Endothelial cell of umbilical vein (primary cell): ENCODE results near the gene PDX1. TPM values are rescaled to one million over a fixed set of nuclear protein-coding genes. Genes with fewer than 3 reads are reported as not detected.

Experiments used
- BruUV-seq: library from RNA; stranded (reverse); fragments of 400-500 nt; replicated peaks from 2 replicates; lab custom pipeline; 2021; lab: Mats Ljungman, UMichigan
- CTCF ChIA-PET: fragments of 300-600, 350-600 bp; sonication (Branson Sonifier 250); formaldehyde crosslinking; loops from one replicate; lab custom pipeline; 2021; ENCODE audit warnings: antibody characterized with exemption, inconsistent platforms; lab: Charles Lee
- POLR2A ChIA-PET: fragments of 300-600, 350-600 bp; sonication (Branson Sonifier 250); formaldehyde crosslinking; loops from one replicate; lab custom pipeline; 2021; ENCODE audit warnings: antibody characterized with exemption, inconsistent platforms; lab: Charles Lee
- DNase-seq: peaks from one replicate; pipeline ENCODE4 v3.0.0-alpha.2; 2011; ENCODE audit warnings: low read depth, low spot score
- FAIRE-seq: peaks from 2 replicates; lab custom pipeline; 2011; peaks lifted over from hg19 to GRCh38; lab: Jason Lieb, UNC
- H2AFZ ChIP-seq: 2 replicates; pipeline ENCODE4 v1.6.0; 2012; ENCODE audit warnings: low read depth, low read length, control low read depth, inconsistent platforms
- H3K27ac ChIP-seq: 2 replicates; pipeline ENCODE4 v1.5.1; 2011; ENCODE audit warnings: low read depth, mild to moderate bottlenecking, control low read depth, low read length, moderate library complexity; ENCODE audit not compliant: insufficient read depth
- H3K27me3 ChIP-seq, 2 experiments: 2 replicates each; pipeline versions ENCODE4 v1.6.0 to v1.6.1; 2011; ENCODE audit warnings: low read length in 2 of 2, mixed read lengths in 1 of 2; ENCODE audit not compliant: control insufficient read depth in 2 of 2, insufficient read depth in 2 of 2
- H3K36me3 ChIP-seq, 2 experiments: 2 replicates in 1 of 2; 3 replicates in 1 of 2; pipeline ENCODE4 v1.5.1; 2011; ENCODE audit warnings: low read length in 2 of 2, mild to moderate bottlenecking in 1 of 2, moderate library complexity in 1 of 2; ENCODE audit not compliant: control insufficient read depth in 2 of 2, insufficient read depth in 2 of 2; ENCODE audit errors: extremely low read depth in 1 of 2
- H3K4me1 ChIP-seq: 3 replicates; pipeline ENCODE4 v1.5.1; 2011; ENCODE audit warnings: mild to moderate bottlenecking, low read length; ENCODE audit not compliant: control insufficient read depth, insufficient read depth; ENCODE audit errors: extremely low read depth
- H3K4me2 ChIP-seq: 2 replicates; pipeline ENCODE4 v1.6.1; 2011; ENCODE audit warnings: low read length, control low read depth, mixed read lengths; ENCODE audit not compliant: insufficient read depth
- H3K4me3 ChIP-seq, 3 experiments: fragments of 200-600 bp in 1 of 3; sonication (generic), shearing (Covaris generic) in 1 of 3; replicated peaks in 1 of 3; 2 replicates each; pipeline ENCODE4 v1.5.1; 2011 to 2016; ENCODE audit warnings: control low read depth in 3 of 3, low read length in 3 of 3, mild to moderate bottlenecking in 2 of 3, inconsistent platforms in 1 of 3, low read depth in 1 of 3, moderate library complexity in 1 of 3; ENCODE audit not compliant: insufficient read depth in 1 of 3
- H3K79me2 ChIP-seq: 2 replicates; pipeline ENCODE4 v1.6.0; 2012; ENCODE audit warnings: low read length, inconsistent platforms; ENCODE audit not compliant: control insufficient read depth, insufficient read depth
- H3K9ac ChIP-seq: replicated peaks from 2 replicates; pipeline ENCODE3; 2011; ENCODE audit warnings: low read length, control low read depth; ENCODE audit not compliant: insufficient read depth; ENCODE audit errors: extremely low read depth
- H3K9me1 ChIP-seq: replicated peaks from 3 replicates; pipeline ENCODE4 v1.6.0; 2011; ENCODE audit warnings: mild to moderate bottlenecking, low read length; ENCODE audit not compliant: control insufficient read depth, insufficient read depth; ENCODE audit errors: extremely low read depth
- H3K9me3 ChIP-seq: replicated peaks from 2 replicates; pipeline ENCODE4 v1.5.1; 2012; ENCODE audit warnings: low read length, inconsistent platforms; ENCODE audit not compliant: control insufficient read depth, insufficient read depth
- H4K20me1 ChIP-seq: replicated peaks from 2 replicates; pipeline ENCODE3; 2011; ENCODE audit warnings: mild to moderate bottlenecking, low read length; ENCODE audit not compliant: control insufficient read depth, insufficient read depth; ENCODE audit errors: extremely low read depth
- EZH2 ChIP-seq: IDR thresholded peaks from 2 replicates; pipeline ENCODE4 v1.6.1; 2012; ENCODE audit warnings: borderline replicate concordance, low read depth, mild to moderate bottlenecking, moderate library complexity, low read length, inconsistent platforms; ENCODE audit not compliant: severe bottlenecking
- FOS ChIP-seq: IDR thresholded peaks from 2 replicates; pipeline ENCODE4 v1.6.1; 2011; ENCODE audit warnings: mild to moderate bottlenecking, low read length, moderate library complexity, borderline replicate concordance; ENCODE audit not compliant: insufficient read depth
- GATA2 ChIP-seq: IDR thresholded peaks from 2 replicates; pipeline ENCODE4 v1.7.0; 2011; ENCODE audit warnings: low read depth, mild to moderate bottlenecking, moderate library complexity, mixed read lengths, low read length; ENCODE audit not compliant: insufficient read length, insufficient read depth
- JUN ChIP-seq: IDR thresholded peaks from 2 replicates; pipeline ENCODE4 v1.6.1; 2011; ENCODE audit warnings: borderline replicate concordance, low read depth; ENCODE audit not compliant: insufficient read length, insufficient read depth
- MYC ChIP-seq: IDR thresholded peaks from one replicate; pipeline ENCODE4 v1.6.1; 2011; ENCODE audit warnings: mild to moderate bottlenecking, low read depth, low read length
- POLR2A ChIP-seq: IDR thresholded peaks from 2 replicates; pipeline ENCODE4 v1.6.1; 2012; ENCODE audit warnings: low read depth, mild to moderate bottlenecking, control low read depth, low read length
- POLR2AphosphoS5 ChIP-seq: IDR thresholded peaks from 2 replicates; pipeline ENCODE4 v1.6.1; 2012; ENCODE audit warnings: low read depth, mild to moderate bottlenecking, control low read depth, low read length, moderate library complexity; ENCODE audit not compliant: insufficient read depth
- dilution Hi-C: fragments of 300-500 bp; cut with MboI; formaldehyde crosslinking; loops from one replicate; pipeline ENCODE4 v1.15.0; 2019; ENCODE audit warnings: low sequenced_read_pairs; ENCODE audit not compliant: extremely low pct_ligation_motif_present
- intact Hi-C: fragments of 100-400 bp; cut with micrococcal nuclease; formaldehyde crosslinking; loops from one replicate; pipeline ENCODE4 v1.10.0; 2022
- polyA plus RNA-seq, 4 experiments: library from polyadenylated mRNA; depleted of rRNA in 3 of 4; stranded (reverse) in 3 of 4; unstranded in 1 of 4; fragments of >200 nt; gene quantifications; 2 replicates each; pipeline versions ENCODE4 v1.2.1 to v1.2.3, GENCODE V29; 2011 to 2012; ENCODE audit warnings: missing spikeins in 1 of 4
- total RNA-seq: library from RNA; stranded (reverse); gene quantifications from 2 replicates; pipeline ENCODE4 v1.2.3, GENCODE V29; 2021
- TF ChIP-seq, protein P1 (sequence below), 2 donors: IDR thresholded peaks; 1 replicate in 1 of 2; 2 replicates in 1 of 2; pipeline ENCODE4 v1.5.1; 2011; ENCODE audit warnings: low read length in 2 of 2, mild to moderate bottlenecking in 2 of 2, moderate library complexity in 2 of 2, control low read depth in 1 of 2, inconsistent platforms in 1 of 2, low read depth in 1 of 2; ENCODE audit not compliant: insufficient read depth in 1 of 2; ENCODE audit errors: extremely low read depth in 1 of 2
- TF ChIP-seq, protein P2 (sequence below): IDR thresholded peaks from 2 replicates; pipeline ENCODE4 v1.6.1; 2011; ENCODE audit not compliant: insufficient read depth, insufficient read length

The PDX1 gene
- total and polyA plus RNA-seq, 2 donors (not counting 3 experiments of a cell fraction or from before 2014, with no cell fraction given): not detected

- no TSS peak for BruUV-seq
- CTCF ChIA-PET: no interaction called here
- DNase-seq (no peak), FAIRE-seq (no peak)
- Histone ChIP-seq H2AFZ (no peak overlapping the region), H3K36me3 (no peaks in the 10 kb centered on the region), H3K4me2 (no peak overlapping the region), H3K4me3 (no peak overlapping the region), H3K9me3 (no peaks in the 10 kb centered on the region), H3K9me1 (no peaks in the 10 kb centered on the region), H3K27ac (no peak overlapping the region), H3K79me2 (no peaks in the 10 kb centered on the region), H3K9ac (no peak overlapping the region), H3K27me3 (peaks cover 7 to 11% of the 10 kb centered on the region in 2 experiments), H4K20me1 (no peaks in the 10 kb centered on the region), H3K4me1 (no peaks in the 10 kb centered on the region)
- no peak for TF ChIP-seq MYC
- no peak for TF ChIP-seq GATA2
- TF ChIP-seq FOS: no peak
- no peak for TF ChIP-seq POLR2A
- no peak for TF ChIP-seq POLR2AphosphoS5
- TF ChIP-seq, protein P1, sequence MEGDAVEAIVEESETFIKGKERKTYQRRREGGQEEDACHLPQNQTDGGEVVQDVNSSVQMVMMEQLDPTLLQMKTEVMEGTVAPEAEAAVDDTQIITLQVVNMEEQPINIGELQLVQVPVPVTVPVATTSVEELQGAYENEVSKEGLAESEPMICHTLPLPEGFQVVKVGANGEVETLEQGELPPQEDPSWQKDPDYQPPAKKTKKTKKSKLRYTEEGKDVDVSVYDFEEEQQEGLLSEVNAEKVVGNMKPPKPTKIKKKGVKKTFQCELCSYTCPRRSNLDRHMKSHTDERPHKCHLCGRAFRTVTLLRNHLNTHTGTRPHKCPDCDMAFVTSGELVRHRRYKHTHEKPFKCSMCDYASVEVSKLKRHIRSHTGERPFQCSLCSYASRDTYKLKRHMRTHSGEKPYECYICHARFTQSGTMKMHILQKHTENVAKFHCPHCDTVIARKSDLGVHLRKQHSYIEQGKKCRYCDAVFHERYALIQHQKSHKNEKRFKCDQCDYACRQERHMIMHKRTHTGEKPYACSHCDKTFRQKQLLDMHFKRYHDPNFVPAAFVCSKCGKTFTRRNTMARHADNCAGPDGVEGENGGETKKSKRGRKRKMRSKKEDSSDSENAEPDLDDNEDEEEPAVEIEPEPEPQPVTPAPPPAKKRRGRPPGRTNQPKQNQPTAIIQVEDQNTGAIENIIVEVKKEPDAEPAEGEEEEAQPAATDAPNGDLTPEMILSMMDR (IDR thresholded peaks at IDR 0.05; ENCODE audit: extremely low read depth in 1 of 2, insufficient read depth in 1 of 2, low read depth in 1 of 2, low read length in 2 of 2): no peak
- TF ChIP-seq, protein P2, sequence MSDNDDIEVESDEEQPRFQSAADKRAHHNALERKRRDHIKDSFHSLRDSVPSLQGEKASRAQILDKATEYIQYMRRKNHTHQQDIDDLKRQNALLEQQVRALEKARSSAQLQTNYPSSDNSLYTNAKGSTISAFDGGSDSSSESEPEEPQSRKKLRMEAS: no peak
- TF ChIP-seq EZH2: no peak
- TF ChIP-seq JUN: no peak
- dilution Hi-C loops: no loop called here
- intact Hi-C loops: no loop called here
- POLR2A ChIA-PET: no interaction called here
Observed at GRCh38 chr13:27904719-27905118, 15.1 kb upstream of the PDX1 start.
